GM19372 (cell line): ENCODE results near the gene TGFB1.
"Not testable (repeated sequence)": the region's sequence is repeated elsewhere in the genome, so short reads cannot be mapped to it uniquely, and the experiment has no call there.

Experiments used
- ATAC-seq: cut with Tn5 transposase; IDR thresholded peaks from one replicate; pipeline ENCODE4 v1.9.1; 2021; ENCODE audit warnings: mild to moderate bottlenecking, low read depth, moderate library complexity; ENCODE audit not compliant: unreplicated experiment

Gene TGFB1

GRCh38 chr19:41371119-41371518, 17.4 kb upstream of the TGFB1 start:
- not testable (repeated sequence) for ATAC-seq

GRCh38 chr19:41369769-41370168, 16.0 kb upstream of the TGFB1 start:
- ATAC-seq: no peak

GRCh38 chr19:41367848-41368301, 14.2 kb upstream of the TGFB1 start:
- no peak for ATAC-seq

- no peak for ATAC-seq
Measured at GRCh38 chr19:41366089-41366488, 12.4 kb upstream of the TGFB1 start.

- ATAC-seq: no peak
Measured at GRCh38 chr19:41364524-41365391, 11.0 kb upstream of the TGFB1 start.

- peak; percentile 76 for ATAC-seq
Measured at GRCh38 chr19:41363753-41364523, 10.2 kb upstream of the TGFB1 start, which contains the start of gene B9D2. B9D2 (minus strand) TSS chr19:41364149; CDS start chr19:41363519, 630 bp downstream.

- ATAC-seq: no peak
Measured at GRCh38 chr19:41363371-41363752, 9.6 kb upstream of the TGFB1 start.

- ATAC-seq: no peak
Measured at GRCh38 chr19:41362143-41362847, 8.6 kb upstream of the TGFB1 start.

GRCh38 chr19:41359741-41360140, 6.0 kb upstream of the TGFB1 start:
- ATAC-seq: no peak

- no peak for ATAC-seq
Measured at GRCh38 chr19:41357746-41358145, 4.0 kb upstream of the TGFB1 start.

GRCh38 chr19:41356984-41357739, 3.4 kb upstream of the TGFB1 start:
- no peak for ATAC-seq

- ATAC-seq: no peak
Measured at GRCh38 chr19:41355802-41356201, 2.1 kb upstream of the TGFB1 start.

- ATAC-seq: no peak
Measured at GRCh38 chr19:41355035-41355434, 1.3 kb upstream of the TGFB1 start.

GRCh38 chr19:41354343-41354953, 726 bp upstream of the TGFB1 start:
- ATAC-seq: no peak

GRCh38 chr19:41352609-41353465, 885 bp downstream of the TGFB1 start:
- no peak for ATAC-seq

- no peak for ATAC-seq
Measured at GRCh38 chr19:41352279-41352608, 1.5 kb downstream of the TGFB1 start.

GRCh38 chr19:41351339-41352245, 2.1 kb downstream of the TGFB1 start:
- ATAC-seq: peak; percentile 29
